ENCODE measurements around the gene FDXACB1. TPM values are rescaled to one million over a fixed set of nuclear protein-coding genes. Genes with fewer than 3 reads are reported as not detected.

Gene FDXACB1
- total RNA-seq, 1 experiment from 2014 or later: 2.8 TPM

DNA sequence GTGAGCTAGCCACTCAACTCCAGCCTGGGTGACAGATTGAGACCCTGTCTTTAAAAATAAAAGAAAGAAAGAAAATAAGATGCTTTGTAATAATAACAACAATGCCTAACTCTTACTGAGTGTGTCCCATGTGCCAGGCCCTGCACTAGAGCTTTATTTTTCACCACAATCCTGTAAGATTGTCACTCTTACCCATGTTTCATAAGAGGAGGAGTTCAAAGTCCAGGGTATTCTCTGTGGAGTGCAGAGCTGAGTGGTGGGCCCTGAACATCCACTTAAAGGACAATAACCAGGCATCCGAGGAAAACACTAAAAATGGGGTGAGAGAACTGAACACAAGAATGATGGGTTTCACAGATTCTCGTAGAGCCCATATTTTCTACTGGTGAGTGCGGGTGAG is 38.8 kb upstream of the FDXACB1 start:
- Histone ChIP-seq H3K56ac (ENCODE audit: insufficient read length, low read depth, low read length) (no peak overlapping the region), H3K4me1 (ENCODE audit: insufficient read depth, low read length) (no peaks in the 10 kb centered on the region), H3K14ac (ENCODE audit: insufficient read depth, low read length) (no peak overlapping the region), H3K79me1 (ENCODE audit: insufficient read depth, low read depth, low read length, poor library complexity, severe bottlenecking) (no peaks in the 10 kb centered on the region), H3K27me3 (ENCODE audit: insufficient read depth, low read length) (no peaks in the 10 kb centered on the region), H4K20me1 (ENCODE audit: control insufficient read depth, insufficient read depth, insufficient read length) (no peaks in the 10 kb centered on the region), H3K23me2 (ENCODE audit: insufficient read length, low read depth, low read length, poor library complexity, severe bottlenecking) (no peaks in the 10 kb centered on the region), H3K9me3 (ENCODE audit: control insufficient read depth, low read depth, low read length) (no peaks in the 10 kb centered on the region), H3K79me2 (ENCODE audit: insufficient read depth, low read length) (no peaks in the 10 kb centered on the region), H4K91ac (ENCODE audit: insufficient read length, low read depth, low read length) (no peak overlapping the region), H3K27ac (ENCODE audit: insufficient read length, low read depth, low read length) (no peak overlapping the region), H3K9ac (ENCODE audit: extremely low read depth, insufficient read length, low read length) (peak overlapping the region; percentile 9), H2BK20ac (ENCODE audit: low read depth, low read length, poor library complexity, severe bottlenecking) (no peak overlapping the region), H2BK15ac (ENCODE audit: low read depth, low read length) (no peak overlapping the region), H3K4ac (ENCODE audit: low read depth, low read length) (no peak overlapping the region), H3T11ph (ENCODE audit: low read length) (no peak overlapping the region), H3K18ac (ENCODE audit: insufficient read length, low read depth, low read length) (no peak overlapping the region), H3K23ac (ENCODE audit: insufficient read length, low read depth, low read length) (no peak overlapping the region), H2AK5ac (ENCODE audit: insufficient read length, low read length) (no peak overlapping the region), H4K5ac (ENCODE audit: insufficient read length, low read depth, low read length) (no peak overlapping the region), H2BK12ac (ENCODE audit: insufficient read length, low read depth, low read length) (no peak overlapping the region), H3K4me2 (ENCODE audit: insufficient read depth, insufficient read length, low read length) (no peak overlapping the region), H2AFZ (ENCODE audit: low read length) (peak overlapping the region; percentile 32), H4K8ac (replicated peaks; ENCODE audit: insufficient read length, low read depth, low read length) (no peak overlapping the region), H2BK120ac (ENCODE audit: low read depth, low read length, poor library complexity, severe bottlenecking) (no peak overlapping the region), H2BK5ac (ENCODE audit: insufficient read length, low read length) (no peak overlapping the region)
- H3K4me1 Mint-ChIP-seq: peaks cover 17 to 29% of the 10 kb centered on the region in 2 experiments
- H3K4me3 Mint-ChIP-seq: no peak overlapping the region
- WGBS (ENCODE audit: extremely low coverage, insufficient read length, low lambda C conversion rate): no CpG with 5 or more reads among the region's 3 CpGs
- no peak for DNase-seq
- H3K27ac Mint-ChIP-seq: peak overlapping the region in 1 of 3 experiments; percentile 40; a peak in 1 of 7 replicates
- no peaks in the 10 kb centered on the region for H3K9me3 Mint-ChIP-seq
- TF ChIP-seq, protein P1, sequence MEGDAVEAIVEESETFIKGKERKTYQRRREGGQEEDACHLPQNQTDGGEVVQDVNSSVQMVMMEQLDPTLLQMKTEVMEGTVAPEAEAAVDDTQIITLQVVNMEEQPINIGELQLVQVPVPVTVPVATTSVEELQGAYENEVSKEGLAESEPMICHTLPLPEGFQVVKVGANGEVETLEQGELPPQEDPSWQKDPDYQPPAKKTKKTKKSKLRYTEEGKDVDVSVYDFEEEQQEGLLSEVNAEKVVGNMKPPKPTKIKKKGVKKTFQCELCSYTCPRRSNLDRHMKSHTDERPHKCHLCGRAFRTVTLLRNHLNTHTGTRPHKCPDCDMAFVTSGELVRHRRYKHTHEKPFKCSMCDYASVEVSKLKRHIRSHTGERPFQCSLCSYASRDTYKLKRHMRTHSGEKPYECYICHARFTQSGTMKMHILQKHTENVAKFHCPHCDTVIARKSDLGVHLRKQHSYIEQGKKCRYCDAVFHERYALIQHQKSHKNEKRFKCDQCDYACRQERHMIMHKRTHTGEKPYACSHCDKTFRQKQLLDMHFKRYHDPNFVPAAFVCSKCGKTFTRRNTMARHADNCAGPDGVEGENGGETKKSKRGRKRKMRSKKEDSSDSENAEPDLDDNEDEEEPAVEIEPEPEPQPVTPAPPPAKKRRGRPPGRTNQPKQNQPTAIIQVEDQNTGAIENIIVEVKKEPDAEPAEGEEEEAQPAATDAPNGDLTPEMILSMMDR (conservative IDR thresholded peaks at IDR 0.05): no peak
- no peaks in the 10 kb centered on the region for H3K36me3 Mint-ChIP-seq (ENCODE audit: insufficient read depth in 1 of 3, low read depth in 3 of 3)
- H3K27me3 Mint-ChIP-seq (ENCODE audit: low read depth): no peaks in the 10 kb centered on the region
